H1 (cell line): ENCODE measurements around the gene GALNT17.

Source experiments
- EGR1 ChIP-seq: IDR thresholded peaks from 2 replicates; pipeline ENCODE4 v1.6.1; 2011; ENCODE audit warnings: low read depth, low read length, borderline replicate concordance
- EZH2 ChIP-seq: fragments of 200-600 bp; sonication (generic); IDR thresholded peaks from 2 replicates; pipeline ENCODE4 v1.7.1; 2012; ENCODE audit warnings: low read depth, mild to moderate bottlenecking, moderate library complexity, low read length, inconsistent platforms; ENCODE audit not compliant: severe bottlenecking
- JUN ChIP-seq: IDR thresholded peaks from 2 replicates; pipeline ENCODE4 v1.6.1; 2011; ENCODE audit warnings: low read depth, mild to moderate bottlenecking, improper control_type of control experiment, low read length
- POLR2A ChIP-seq, 2 experiments: IDR thresholded peaks; 1 replicate in 1 of 2; 2 replicates in 1 of 2; pipeline ENCODE4 v1.6.1; 2011; ENCODE audit warnings: low read depth in 2 of 2, low read length in 2 of 2, mild to moderate bottlenecking in 2 of 2; ENCODE audit errors: control extremely low read depth in 1 of 2
- POLR2AphosphoS5 ChIP-seq: IDR thresholded peaks from 2 replicates; pipeline ENCODE4 v1.6.1; 2011; ENCODE audit warnings: low read depth, low read length
- YY1 ChIP-seq: IDR thresholded peaks from 2 replicates; pipeline ENCODE4 v1.6.1; 2011; ENCODE audit warnings: low read depth, mild to moderate bottlenecking, low read length
- ZNF274 ChIP-seq: IDR thresholded peaks from 2 replicates; pipeline ENCODE4 v1.7.0; 2012; ENCODE audit warnings: low read length, borderline replicate concordance; ENCODE audit errors: extremely low read depth
- TF ChIP-seq, protein P1 (sequence below), 3 experiments: IDR thresholded peaks; 1 replicate in 2 of 3; 2 replicates in 1 of 3; pipeline versions ENCODE4 v1.5.1 to v1.6.1; 2011; ENCODE audit warnings: low read length in 3 of 3, mild to moderate bottlenecking in 3 of 3, inconsistent platforms in 2 of 3, low read depth in 1 of 3, moderate library complexity in 1 of 3; ENCODE audit not compliant: insufficient read depth in 1 of 3; ENCODE audit errors: control extremely low read depth in 1 of 3

DNA sequence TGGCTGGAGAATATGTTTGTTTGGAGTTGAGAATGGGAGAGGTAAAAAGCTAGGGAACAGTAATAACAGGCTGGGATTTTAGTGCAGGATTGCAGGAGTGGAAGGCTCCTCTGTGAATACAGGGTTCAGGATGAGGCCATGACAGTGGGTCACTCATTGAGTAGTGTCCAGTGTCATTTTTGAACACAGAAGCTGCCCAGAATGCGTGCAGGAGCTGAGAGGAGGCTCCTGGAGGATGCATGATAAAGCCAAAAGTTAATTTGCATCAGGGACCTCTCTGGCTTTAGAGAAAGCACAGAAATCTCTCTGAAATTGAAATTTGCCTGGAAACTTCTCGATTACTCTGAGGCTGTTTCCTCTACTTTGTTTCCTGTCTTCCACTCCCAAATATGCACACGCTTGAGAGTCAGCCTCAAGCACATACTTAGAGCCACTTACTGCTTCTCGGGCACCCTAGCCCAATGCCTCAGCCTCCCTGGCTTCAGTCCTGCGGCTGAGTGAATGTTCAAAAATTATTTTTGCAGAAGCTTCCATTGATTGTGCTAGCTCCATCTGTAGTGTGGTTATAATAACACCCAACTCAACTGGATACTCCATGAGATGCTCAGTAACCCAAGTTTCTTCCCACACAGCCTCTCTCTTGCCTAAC is 1.8 kb upstream of the GALNT17 start:
- TF ChIP-seq EZH2, result no peak
- TF ChIP-seq POLR2AphosphoS5, result no peak
- no peak for TF ChIP-seq POLR2A (IDR thresholded peaks at IDR 0.05; ENCODE audit: control extremely low read depth in 1 of 2, low read depth in 2 of 2, low read length in 2 of 2)
- TF ChIP-seq JUN, result no peak
- TF ChIP-seq, protein P1, sequence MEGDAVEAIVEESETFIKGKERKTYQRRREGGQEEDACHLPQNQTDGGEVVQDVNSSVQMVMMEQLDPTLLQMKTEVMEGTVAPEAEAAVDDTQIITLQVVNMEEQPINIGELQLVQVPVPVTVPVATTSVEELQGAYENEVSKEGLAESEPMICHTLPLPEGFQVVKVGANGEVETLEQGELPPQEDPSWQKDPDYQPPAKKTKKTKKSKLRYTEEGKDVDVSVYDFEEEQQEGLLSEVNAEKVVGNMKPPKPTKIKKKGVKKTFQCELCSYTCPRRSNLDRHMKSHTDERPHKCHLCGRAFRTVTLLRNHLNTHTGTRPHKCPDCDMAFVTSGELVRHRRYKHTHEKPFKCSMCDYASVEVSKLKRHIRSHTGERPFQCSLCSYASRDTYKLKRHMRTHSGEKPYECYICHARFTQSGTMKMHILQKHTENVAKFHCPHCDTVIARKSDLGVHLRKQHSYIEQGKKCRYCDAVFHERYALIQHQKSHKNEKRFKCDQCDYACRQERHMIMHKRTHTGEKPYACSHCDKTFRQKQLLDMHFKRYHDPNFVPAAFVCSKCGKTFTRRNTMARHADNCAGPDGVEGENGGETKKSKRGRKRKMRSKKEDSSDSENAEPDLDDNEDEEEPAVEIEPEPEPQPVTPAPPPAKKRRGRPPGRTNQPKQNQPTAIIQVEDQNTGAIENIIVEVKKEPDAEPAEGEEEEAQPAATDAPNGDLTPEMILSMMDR (IDR thresholded peaks at IDR 0.05; ENCODE audit: control extremely low read depth in 1 of 3, insufficient read depth in 1 of 3, low read depth in 1 of 3, low read length in 3 of 3), result no peak
- no peak for TF ChIP-seq YY1
- TF ChIP-seq ZNF274, result no peak
- no peak for TF ChIP-seq EGR1
